ENCODE results near the gene SPECC1.

DNA sequence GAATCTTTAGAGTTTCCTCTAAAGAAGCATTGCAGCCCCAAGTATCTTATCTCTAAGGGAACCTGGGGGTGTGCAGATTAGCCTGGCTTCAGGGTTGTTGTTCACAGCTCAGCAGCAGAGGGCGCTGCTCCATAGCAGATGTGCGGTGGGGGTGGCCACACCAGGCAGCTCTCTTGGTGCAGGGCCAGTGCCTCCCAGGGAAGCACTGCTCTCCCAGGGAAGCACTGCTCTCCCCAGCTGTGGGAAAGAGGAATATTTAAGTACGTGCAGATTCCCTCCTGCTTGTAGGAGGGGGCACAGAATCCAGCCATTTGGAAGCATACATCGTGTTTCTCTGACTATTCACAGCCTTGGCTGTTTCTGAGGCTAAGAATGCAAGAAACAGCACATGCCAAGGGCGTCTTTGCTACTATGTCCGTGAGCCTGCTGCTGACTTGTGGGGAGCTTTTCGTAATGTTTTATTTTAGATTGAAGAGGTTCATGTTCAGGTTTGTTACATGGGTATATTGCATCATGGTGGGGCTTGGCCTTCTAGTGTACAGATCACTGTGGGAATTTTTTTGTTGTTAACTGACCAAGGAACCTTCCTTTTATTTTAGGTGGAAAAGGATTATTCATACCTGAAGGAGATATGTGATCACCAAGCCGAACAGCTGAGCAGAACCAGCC is 217.8 kb downstream of the SPECC1 start:
- TF ChIP-seq, protein P1, sequence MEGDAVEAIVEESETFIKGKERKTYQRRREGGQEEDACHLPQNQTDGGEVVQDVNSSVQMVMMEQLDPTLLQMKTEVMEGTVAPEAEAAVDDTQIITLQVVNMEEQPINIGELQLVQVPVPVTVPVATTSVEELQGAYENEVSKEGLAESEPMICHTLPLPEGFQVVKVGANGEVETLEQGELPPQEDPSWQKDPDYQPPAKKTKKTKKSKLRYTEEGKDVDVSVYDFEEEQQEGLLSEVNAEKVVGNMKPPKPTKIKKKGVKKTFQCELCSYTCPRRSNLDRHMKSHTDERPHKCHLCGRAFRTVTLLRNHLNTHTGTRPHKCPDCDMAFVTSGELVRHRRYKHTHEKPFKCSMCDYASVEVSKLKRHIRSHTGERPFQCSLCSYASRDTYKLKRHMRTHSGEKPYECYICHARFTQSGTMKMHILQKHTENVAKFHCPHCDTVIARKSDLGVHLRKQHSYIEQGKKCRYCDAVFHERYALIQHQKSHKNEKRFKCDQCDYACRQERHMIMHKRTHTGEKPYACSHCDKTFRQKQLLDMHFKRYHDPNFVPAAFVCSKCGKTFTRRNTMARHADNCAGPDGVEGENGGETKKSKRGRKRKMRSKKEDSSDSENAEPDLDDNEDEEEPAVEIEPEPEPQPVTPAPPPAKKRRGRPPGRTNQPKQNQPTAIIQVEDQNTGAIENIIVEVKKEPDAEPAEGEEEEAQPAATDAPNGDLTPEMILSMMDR (IDR thresholded peaks at IDR 0.05) = peak; percentile 70 to 95 (median 86)
- TF ChIP-seq POLR2A (IDR thresholded peaks at IDR 0.05) = no peak

All from adrenal gland (tissue), 5 donors.